Activated gamma-delta T cell treated with Interleukin-2 at 50 U/mL for 16 hours (primary cell): Measurements from ENCODE around the gene NTRK3.
"Not testable (repeated sequence)": the region's sequence is repeated elsewhere in the genome, so short reads cannot be mapped to it uniquely, and the experiment has no call there.

Experiments
- DNase-seq: peaks from one replicate; pipeline ENCODE4 v3.0.0-alpha.2; 2020

NTRK3 gene

GRCh38 chr15:87863152-87863551 is 393.4 kb downstream of the NTRK3 start:
- DNase-seq = no peak

GRCh38 chr15:87860743-87861142 is 395.8 kb downstream of the NTRK3 start:
- DNase-seq = no peak

- DNase-seq = no peak
Observed at GRCh38 chr15:87858651-87859050, 397.9 kb downstream of the NTRK3 start.

GRCh38 chr15:87851497-87851896 is 405.0 kb downstream of the NTRK3 start:
- DNase-seq = no peak

GRCh38 chr15:87850916-87851315 is 405.6 kb downstream of the NTRK3 start:
- no peak for DNase-seq

- no peak for DNase-seq
Observed at GRCh38 chr15:87849181-87849580, 407.4 kb downstream of the NTRK3 start.

GRCh38 chr15:87848012-87848411 is 408.5 kb downstream of the NTRK3 start:
- DNase-seq = no peak

- DNase-seq = no peak
Observed at GRCh38 chr15:87846746-87847145, 409.8 kb downstream of the NTRK3 start.

- no peak for DNase-seq
Observed at GRCh38 chr15:87843312-87843711, 413.2 kb downstream of the NTRK3 start.

GRCh38 chr15:87841426-87841998 is 415.0 kb downstream of the NTRK3 start:
- DNase-seq = no peak

- not testable (repeated sequence) for DNase-seq
Observed at GRCh38 chr15:87835830-87836229, 420.7 kb downstream of the NTRK3 start.

GRCh38 chr15:87833333-87833732 is 423.2 kb downstream of the NTRK3 start:
- not testable (repeated sequence) for DNase-seq

GRCh38 chr15:87829332-87830050 is 427.0 kb downstream of the NTRK3 start:
- no peak for DNase-seq

- no peak for DNase-seq
Observed at GRCh38 chr15:87828608-87829007, 427.9 kb downstream of the NTRK3 start.

- DNase-seq = no peak
Observed at GRCh38 chr15:87827131-87827530, 429.4 kb downstream of the NTRK3 start.

GRCh38 chr15:87826119-87826747 is 430.3 kb downstream of the NTRK3 start:
- DNase-seq = no peak

GRCh38 chr15:87818756-87819155 is 437.8 kb downstream of the NTRK3 start:
- DNase-seq = no peak

GRCh38 chr15:87817553-87817952 is 439.0 kb downstream of the NTRK3 start:
- DNase-seq = no peak

GRCh38 chr15:87816811-87817210 is 439.7 kb downstream of the NTRK3 start:
- no peak for DNase-seq

GRCh38 chr15:87816016-87816415 is 440.5 kb downstream of the NTRK3 start:
- no peak for DNase-seq
